22Rv1 (cell line): ENCODE data around the gene NLGN3.

Experiments
- CTCF ChIP-seq: fragments of 450-650 bp; IDR thresholded peaks from 2 replicates; pipeline ENCODE4 v1.5.1; 2017; ENCODE audit warnings: mild to moderate bottlenecking
- ZFX ChIP-seq: fragments of 450-650 bp; IDR thresholded peaks from 2 replicates; pipeline ENCODE4 v1.6.1; 2017; ENCODE audit warnings: antibody characterized with exemption, borderline replicate concordance

- TF ChIP-seq CTCF (no peak), ZFX (no peak)
Observed at GRCh38 chrX:71103110-71103983, 41.3 kb upstream of the NLGN3 start.
